ENCODE measurements around the gene STAT5B. TPM values are rescaled to one million over a fixed set of nuclear protein-coding genes. Genes with fewer than 3 reads are reported as not detected.

Gene STAT5B
- total and polyA plus RNA-seq, 2 of the 13 experiments (the other 11 are each of a cell fraction or from before 2014, with no cell fraction given), result 21.0 to 42.8 TPM

GRCh38 chr17:42322382-42323267 lies 46.4 kb upstream of the STAT5B start (continued):
- TF ChIP-seq HINFP (CRISPR knock-in tag; IDR thresholded peaks at IDR 0.05; ENCODE audit: low read depth), result no peak
- 0 out of 2 replicates have a peak, but pooled peaks have one; percentile 29 for TF ChIP-seq ZNF607 (CRISPR knock-in tag; IDR thresholded peaks at IDR 0.05; ENCODE audit: borderline replicate concordance)
- 0 out of 2 replicates have a peak, but pooled peaks have one; percentile 33 for TF ChIP-seq ARID3A (IDR thresholded peaks at IDR 0.05; ENCODE audit: low read depth, low read length)
- no peak for TF ChIP-seq CERS6 (CRISPR knock-in tag; IDR thresholded peaks at IDR 0.05)
- peak; percentile 63 for TF ChIP-seq CEBPG (CRISPR knock-in tag; IDR thresholded peaks at IDR 0.05)
- peak; percentile 75 for TF ChIP-seq GATAD2A (CRISPR knock-in tag; IDR thresholded peaks at IDR 0.05)
- 0 out of 2 replicates have a peak, but pooled peaks have one; percentile 42 for TF ChIP-seq PBX2 (CRISPR knock-in tag; IDR thresholded peaks at IDR 0.05)
- peak; percentile 91; the same call in 1 of the 2 replicates for TF ChIP-seq ZNF614 (CRISPR knock-in tag; IDR thresholded peaks at IDR 0.05; ENCODE audit: borderline replicate concordance)
- TF ChIP-seq SMYD3 (CRISPR knock-in tag; IDR thresholded peaks at IDR 0.05), result peak; percentile 40; the same call in 1 of the 2 replicates
- 0 out of 2 replicates have a peak, but pooled peaks have one; percentile 27 for TF ChIP-seq ZMYM4 (CRISPR knock-in tag; IDR thresholded peaks at IDR 0.05)
- peak; percentile 41; the same call in 1 of the 2 replicates for TF ChIP-seq TOPORS (CRISPR knock-in tag; IDR thresholded peaks at IDR 0.05)
- TF ChIP-seq ZFP36 (IDR thresholded peaks at IDR 0.05; ENCODE audit: borderline replicate concordance, low read depth, low read length, partially characterized antibody), result peak; percentile 52
- TF ChIP-seq TEAD3 (CRISPR knock-in tag; optimal IDR thresholded peaks at IDR 0.05; ENCODE audit: borderline replicate concordance), result peak; percentile 68
- peak; percentile 85 for TF ChIP-seq PHF5A (CRISPR knock-in tag; IDR thresholded peaks at IDR 0.05; ENCODE audit: low read depth, unreplicated experiment)
- TF ChIP-seq YEATS2 (CRISPR knock-in tag; IDR thresholded peaks at IDR 0.05; ENCODE audit: borderline replicate concordance), result peak; percentile 75; the same call in 1 of the 2 replicates
- TF ChIP-seq SAP130 (CRISPR knock-in tag; IDR thresholded peaks at IDR 0.05; ENCODE audit: low read depth), result peak; percentile 64
- TF ChIP-seq WIZ (CRISPR knock-in tag; IDR thresholded peaks at IDR 0.05), result no peak
- 0 out of 2 replicates have a peak, but pooled peaks have one; percentile 38 for TF ChIP-seq MLX (CRISPR knock-in tag; IDR thresholded peaks at IDR 0.05)
- peak; percentile 57; the same call in 1 of the 2 replicates for TF ChIP-seq KMT2B (CRISPR knock-in tag; IDR thresholded peaks at IDR 0.05)
- TF ChIP-seq ZFP90 (CRISPR knock-in tag; IDR thresholded peaks at IDR 0.05; ENCODE audit: borderline replicate concordance), result 0 out of 2 replicates have a peak, but pooled peaks have one; percentile 30
- peak; percentile 23; the same call in 1 of the 2 replicates for TF ChIP-seq HMG20A (CRISPR knock-in tag; IDR thresholded peaks at IDR 0.05; ENCODE audit: borderline replicate concordance)
